Panc1 (cell line): Measurements from ENCODE around the gene GAL.

Source experiments
- POLR2AphosphoS5 ChIP-seq: IDR thresholded peaks from 2 replicates; pipeline ENCODE4 v1.6.1; 2012; ENCODE audit warnings: mild to moderate bottlenecking, low read depth, low read length, moderate library complexity
- SIN3A ChIP-seq: IDR thresholded peaks from 2 replicates; pipeline ENCODE4 v1.6.1; 2012; ENCODE audit warnings: low read depth, mild to moderate bottlenecking, low read length, moderate library complexity, borderline replicate concordance; ENCODE audit not compliant: insufficient read depth
- TCF7L2 ChIP-seq: IDR thresholded peaks from 2 replicates; pipeline ENCODE4 v1.6.1; 2011; ENCODE audit warnings: mild to moderate bottlenecking, low read depth, low read length, inconsistent platforms
- TF ChIP-seq, protein P1 (sequence below): fragments of 450-650 bp; IDR thresholded peaks from 2 replicates; pipeline ENCODE4 v1.5.1; 2017; ENCODE audit warnings: mild to moderate bottlenecking

DNA sequence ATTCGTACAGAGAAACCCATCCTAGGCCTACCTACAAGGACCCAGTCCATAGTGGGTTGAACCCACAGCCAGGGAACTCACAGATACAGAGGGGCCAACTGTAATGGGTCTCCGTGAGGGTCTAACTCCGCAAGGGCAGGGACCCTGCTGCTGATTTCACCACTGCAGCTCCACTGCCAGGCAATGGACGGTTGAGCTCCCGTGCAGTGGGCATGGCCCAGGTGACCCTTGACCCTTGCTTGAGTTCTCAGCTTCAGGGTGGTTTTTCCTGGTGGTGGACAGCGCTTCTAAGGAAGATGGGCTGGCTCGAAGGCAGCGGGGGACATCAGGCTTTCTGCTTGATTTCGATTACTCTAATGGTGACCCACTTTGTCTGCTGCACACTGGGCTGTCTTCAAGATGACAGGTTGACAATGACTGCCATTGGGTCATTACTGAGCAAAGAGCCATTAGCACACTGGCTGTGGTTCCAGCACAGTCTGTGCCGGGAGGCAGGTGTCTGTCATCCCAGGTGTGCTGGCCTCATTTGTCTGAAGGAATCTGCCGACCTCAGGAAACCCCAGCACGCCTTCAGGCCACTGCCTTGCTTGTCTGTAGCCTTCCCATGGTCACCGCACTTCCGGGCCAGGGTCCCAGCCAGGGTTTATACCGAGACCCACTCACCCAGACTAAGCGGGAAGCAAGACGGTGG lies 3.7 kb upstream of the GAL start:
- TF ChIP-seq, protein P1, sequence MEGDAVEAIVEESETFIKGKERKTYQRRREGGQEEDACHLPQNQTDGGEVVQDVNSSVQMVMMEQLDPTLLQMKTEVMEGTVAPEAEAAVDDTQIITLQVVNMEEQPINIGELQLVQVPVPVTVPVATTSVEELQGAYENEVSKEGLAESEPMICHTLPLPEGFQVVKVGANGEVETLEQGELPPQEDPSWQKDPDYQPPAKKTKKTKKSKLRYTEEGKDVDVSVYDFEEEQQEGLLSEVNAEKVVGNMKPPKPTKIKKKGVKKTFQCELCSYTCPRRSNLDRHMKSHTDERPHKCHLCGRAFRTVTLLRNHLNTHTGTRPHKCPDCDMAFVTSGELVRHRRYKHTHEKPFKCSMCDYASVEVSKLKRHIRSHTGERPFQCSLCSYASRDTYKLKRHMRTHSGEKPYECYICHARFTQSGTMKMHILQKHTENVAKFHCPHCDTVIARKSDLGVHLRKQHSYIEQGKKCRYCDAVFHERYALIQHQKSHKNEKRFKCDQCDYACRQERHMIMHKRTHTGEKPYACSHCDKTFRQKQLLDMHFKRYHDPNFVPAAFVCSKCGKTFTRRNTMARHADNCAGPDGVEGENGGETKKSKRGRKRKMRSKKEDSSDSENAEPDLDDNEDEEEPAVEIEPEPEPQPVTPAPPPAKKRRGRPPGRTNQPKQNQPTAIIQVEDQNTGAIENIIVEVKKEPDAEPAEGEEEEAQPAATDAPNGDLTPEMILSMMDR, result no peak
- TF ChIP-seq POLR2AphosphoS5 (no peak), SIN3A (no peak), TCF7L2 (no peak)
